ENCODE results near the gene RFC4.

DNA sequence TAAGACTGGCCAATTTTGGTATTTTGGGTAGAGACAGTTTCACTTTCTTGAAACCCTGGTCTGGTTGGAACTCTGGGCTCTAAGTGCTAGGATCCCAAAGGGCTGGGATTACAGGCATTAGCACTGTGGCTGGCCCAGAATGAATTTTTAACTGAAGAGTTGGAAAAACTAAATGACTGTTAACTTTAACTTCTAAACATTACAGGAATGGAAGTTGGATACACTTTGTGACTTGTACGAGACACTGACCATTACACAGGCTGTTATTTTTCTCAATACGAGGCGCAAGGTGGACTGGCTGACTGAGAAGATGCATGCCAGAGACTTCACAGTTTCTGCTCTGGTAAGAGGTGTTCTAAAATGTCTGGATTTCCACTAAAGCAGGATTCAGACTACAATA, 19.4 kb downstream of the RFC4 start:
- TF ChIP-seq CTCF (IDR thresholded peaks at IDR 0.05; ENCODE audit: poor library complexity) (no peak), EZH2phosphoT487 (IDR thresholded peaks at IDR 0.05; ENCODE audit: low read depth, severe bottlenecking, unreplicated experiment) (no peak)
